Tongue (tissue), 2 donors: Measurements from ENCODE around the gene OR13C9. TPM values are rescaled to one million over a fixed set of nuclear protein-coding genes. Genes with fewer than 3 reads are reported as not detected.
"Not testable (repeated sequence)": the region's sequence is repeated elsewhere in the genome, so short reads cannot be mapped to it uniquely, and the experiment has no call there.

Experiments
- DNase-seq: peaks from one replicate; pipeline ENCODE4 v3.0.0-alpha.2; 2015
- total RNA-seq: library from RNA; depleted of rRNA; stranded (reverse); fragments of >200 nt; gene quantifications from one replicate; pipeline ENCODE4 v1.2.3, GENCODE V29; 2014

The OR13C9 gene, protein sequence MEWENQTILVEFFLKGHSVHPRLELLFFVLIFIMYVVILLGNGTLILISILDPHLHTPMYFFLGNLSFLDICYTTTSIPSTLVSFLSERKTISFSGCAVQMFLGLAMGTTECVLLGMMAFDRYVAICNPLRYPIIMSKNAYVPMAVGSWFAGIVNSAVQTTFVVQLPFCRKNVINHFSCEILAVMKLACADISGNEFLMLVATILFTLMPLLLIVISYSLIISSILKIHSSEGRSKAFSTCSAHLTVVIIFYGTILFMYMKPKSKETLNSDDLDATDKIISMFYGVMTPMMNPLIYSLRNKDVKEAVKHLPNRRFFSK
- total RNA-seq: 0.41 TPM

DNA sequence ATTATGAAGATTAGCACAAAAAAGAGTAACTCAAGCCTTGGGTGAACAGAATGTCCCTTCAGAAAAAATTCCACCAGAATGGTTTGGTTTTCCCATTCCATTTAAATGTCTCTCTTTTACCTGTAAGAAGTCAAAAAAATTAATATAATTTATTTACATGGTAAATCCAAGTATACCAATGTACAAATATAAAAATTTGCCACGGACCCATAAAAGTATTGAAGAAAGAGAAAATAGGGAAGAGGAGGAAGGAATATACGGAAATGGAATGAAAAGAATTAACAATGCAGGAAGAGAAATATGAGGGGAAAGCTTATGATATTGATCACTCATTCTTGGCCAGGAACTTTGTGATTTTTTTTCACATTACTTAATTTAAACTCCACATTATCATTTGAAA lies at the start of gene OR13C9:
TSS of gene OR13C9 (minus strand) at position 101 of the 400 bp plus-strand sequence. CDS start at position 101, 0 bp downstream.
- no peak for DNase-seq

DNA sequence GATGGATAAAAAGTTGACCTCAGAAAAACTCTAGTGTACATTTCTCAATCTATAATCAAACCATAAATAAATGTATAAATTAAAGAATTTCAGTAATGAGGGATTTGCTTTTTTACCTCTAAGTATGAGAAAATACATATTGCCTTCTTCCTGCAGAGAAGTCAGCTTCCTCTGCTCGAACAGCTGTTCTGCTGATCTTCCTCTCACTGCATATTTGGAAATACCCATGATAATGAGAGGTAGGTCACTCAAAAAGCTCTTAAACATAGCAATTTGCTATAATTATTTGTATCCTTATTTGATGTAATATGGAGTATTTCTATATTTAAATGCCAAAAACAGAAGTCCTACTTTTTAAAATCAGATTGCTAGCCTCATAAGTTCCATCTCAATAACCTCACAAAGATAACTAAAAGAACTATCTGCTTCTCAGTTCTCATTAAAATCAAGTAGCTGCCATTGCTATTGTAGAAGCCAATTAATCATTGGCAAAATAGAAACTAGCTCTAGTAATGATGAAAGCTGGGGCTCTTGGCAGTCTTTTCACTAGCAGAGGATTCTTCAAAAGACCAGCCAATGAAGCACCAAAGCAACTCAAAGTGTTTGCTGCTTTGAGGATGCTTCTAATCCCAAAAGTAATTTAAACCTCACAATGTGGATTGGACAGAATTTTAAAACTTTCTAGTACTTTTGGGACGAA lies 40.6 kb upstream of the OR13C9 start:
- peak; percentile 3 for DNase-seq

DNA sequence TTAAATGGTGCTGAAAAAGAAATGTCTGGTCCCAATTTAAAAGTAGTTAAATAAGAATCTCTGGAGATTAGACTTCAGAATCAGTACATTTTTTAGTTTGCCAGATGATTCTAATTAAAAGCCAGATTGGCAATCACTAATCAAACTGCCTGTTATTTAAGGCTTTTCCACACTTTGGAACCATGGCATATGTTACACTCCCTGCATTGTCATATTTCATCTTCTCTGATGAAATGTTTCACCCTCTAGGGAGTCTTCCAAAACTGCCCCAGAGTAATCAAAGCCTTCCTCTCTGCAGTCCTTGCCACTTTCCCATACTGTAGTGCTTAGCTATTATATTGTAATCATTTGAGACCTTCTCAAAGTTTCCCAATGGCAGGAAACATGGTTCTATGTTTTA lies 17.5 kb upstream of the OR13C9 start:
- no peak for DNase-seq

DNA sequence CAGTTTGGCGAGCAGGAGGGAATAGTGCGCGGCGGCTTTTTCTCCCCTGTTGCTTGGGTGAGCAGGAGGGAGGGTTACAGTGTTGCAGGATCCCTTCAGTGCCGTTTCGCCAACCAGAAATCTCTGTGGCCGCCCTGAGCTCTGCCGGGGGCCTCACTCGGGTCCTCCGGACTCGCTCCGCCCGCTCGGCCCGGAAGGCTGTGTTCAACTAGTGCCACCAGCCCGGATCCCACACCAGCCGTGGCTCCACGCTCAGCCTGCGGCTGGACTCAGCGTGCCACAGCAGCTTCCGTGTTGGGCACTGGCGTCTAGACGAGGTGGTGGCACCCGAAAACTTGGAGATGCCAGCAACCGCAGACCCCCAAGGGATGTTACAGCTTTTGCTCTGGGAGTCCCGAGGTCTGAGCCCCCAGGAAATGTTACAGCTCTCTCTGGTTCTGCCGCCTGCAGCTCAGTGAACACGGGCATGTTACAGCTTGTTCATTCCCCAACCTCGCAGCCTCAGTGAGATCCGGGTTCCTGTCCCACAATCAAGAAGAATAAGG lies 16.0 kb upstream of the OR13C9 start:
- no peak for DNase-seq

DNA sequence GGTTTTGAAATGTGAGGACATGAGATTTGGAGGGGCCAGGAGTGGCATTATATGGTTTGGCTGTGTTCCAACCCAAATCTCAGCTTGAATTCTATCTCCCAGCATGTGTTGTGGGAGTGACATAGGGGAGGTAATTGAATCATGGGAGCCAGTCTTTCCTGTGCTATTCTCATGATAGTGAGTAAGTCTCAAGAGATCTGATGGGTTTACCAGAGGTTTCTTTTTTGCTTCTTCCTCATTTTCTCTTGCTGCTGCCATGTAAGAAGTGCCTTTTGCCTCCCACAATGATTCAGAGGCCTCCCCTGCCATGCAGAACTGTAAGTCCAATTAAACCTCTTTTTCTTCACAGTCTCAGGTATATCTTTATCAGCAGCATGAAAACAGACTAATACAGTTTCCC lies 8.0 kb upstream of the OR13C9 start:
- DNase-seq: not testable (repeated sequence)

DNA sequence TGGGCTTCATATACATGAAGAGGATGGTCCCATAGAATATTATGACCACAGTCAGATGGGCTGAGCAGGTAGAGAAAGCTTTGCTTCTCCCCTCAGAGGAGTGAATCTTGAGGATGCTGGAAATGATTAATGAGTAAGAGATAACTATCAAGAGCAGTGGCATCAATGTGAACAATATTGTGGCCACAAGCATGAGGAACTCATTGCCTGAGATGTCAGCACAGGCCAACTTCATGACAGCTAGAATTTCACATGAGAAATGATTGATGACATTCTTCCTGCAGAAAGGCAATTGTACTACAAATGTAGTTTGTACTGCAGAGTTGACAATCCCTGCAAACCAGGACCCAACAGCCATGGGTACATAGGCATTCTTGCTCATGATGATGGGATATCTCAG lies 586 bp downstream of the OR13C9 start:
- no peak for DNase-seq

DNA sequence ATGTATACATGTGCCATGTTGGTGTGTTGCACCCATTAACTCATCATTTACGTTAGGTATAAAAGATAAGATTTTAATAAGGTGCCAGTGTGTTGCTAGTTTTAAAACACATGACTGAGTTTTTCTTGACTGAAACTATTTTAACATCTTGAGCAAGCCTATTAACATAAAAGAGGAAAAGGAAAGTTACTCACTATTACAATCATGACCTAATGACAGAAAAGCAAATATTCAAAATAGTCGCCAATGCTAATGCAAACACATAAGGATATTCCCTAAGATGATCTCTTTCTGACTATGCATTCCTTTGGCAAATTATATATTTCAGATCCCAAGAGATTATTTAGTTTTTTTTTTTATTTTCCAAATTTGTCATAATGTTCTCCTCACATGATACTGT lies 6.8 kb downstream of the OR13C9 start:
- no peak for DNase-seq

DNA sequence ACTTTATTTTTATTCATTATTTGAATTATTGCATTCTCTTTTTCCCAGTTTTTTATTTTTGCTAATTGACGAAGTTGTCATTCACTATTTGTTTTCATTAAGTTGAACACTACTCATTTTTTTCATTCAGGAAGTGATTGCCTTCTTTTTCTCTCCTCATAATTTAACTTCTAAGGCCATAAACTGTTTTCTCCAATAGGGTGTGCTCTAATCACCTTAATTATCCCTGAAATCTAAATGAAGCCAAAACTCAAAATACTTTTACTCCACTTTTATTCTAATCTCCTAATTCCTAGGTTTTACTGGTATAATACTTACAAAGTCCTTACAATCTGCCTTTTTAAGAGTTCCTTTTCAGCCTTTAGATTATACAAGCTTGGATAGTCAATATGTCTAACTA lies 9.7 kb downstream of the OR13C9 start:
- DNase-seq: no peak

DNA sequence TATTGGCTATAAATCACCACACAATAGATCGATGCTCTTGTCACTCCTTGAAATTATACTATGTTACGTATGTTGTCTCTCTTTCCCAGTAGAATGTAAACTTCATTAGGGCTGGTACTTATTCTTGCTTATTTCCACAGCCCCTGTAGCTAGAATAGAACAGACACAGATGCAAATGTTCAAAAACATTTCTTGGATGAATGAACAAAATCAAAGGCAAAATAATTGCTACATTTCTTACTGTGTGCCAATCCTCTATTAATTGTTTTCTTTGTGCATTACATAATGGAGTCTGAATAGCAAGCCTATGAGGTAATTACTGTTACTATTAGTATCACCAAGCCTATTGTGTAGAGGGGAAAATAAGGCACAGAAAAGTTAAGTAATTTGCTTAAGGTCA lies 11.9 kb downstream of the OR13C9 start:
- DNase-seq: no peak

DNA sequence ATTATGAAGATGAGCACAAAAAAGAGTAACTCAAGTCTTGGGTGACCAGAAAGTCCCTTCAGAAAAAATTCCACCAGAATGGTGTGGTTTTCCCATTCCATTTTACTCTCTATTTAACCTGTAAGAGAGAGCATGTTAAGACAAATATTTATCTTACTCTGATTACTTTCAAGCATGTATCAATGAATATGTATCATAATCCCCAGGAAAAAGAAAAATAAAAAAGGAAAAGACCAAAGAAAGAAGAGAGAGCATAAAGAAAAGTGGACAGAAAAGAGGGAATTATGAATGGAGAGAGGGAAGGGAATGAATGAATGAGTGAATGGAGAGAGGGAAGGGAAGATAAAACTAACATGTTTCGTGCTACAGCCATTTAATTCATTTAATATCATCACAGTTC lies 12.5 kb downstream of the OR13C9 start, which contains the start of gene OR13C2:
TSS of gene OR13C2 (minus strand) at position 101 of the 400 bp plus-strand sequence. CDS start at position 101, 0 bp downstream.
- not testable (repeated sequence) for DNase-seq

DNA sequence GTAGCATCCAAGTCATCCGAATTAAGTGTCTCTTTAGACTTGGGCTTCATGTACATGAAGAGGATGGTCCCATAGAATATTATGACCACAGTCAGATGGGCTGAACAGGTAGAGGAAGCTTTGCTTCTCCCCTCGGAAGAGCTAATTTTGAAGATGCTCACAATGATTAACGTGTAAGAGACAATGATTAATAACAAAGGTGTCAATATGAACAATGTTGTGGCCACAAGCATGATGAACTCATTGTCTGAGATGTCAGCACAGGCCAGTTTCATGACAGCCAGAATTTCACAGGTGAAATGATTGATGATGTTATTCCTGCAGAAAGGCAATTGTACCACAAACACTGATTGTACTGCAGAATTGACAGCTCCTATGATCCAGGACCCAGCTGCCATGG lies 13.2 kb downstream of the OR13C9 start:
- no peak for DNase-seq

DNA sequence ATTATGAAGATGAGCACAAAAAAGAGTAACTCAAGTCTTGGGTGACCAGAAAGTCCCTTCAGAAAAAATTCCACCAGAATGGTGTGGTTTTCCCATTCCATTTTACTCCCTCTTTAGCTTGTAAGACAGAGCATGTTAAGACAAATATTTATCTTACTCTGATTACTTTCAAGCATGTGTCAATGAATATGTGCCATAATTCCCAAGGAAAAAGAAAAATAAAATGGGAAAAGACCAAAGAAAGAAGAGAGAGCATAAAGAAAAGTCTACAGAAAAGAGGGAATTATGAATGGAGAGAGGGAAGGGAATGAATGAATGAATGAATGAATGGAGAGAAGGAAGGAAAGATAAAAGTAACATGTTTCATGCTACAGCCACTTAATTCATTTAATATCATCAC lies 18.7 kb downstream of the OR13C9 start, which contains the start of gene OR13C5:
TSS of gene OR13C5 (minus strand) at position 101 of the 400 bp plus-strand sequence. CDS start at position 101, 0 bp downstream.
- DNase-seq: not testable (repeated sequence)

DNA sequence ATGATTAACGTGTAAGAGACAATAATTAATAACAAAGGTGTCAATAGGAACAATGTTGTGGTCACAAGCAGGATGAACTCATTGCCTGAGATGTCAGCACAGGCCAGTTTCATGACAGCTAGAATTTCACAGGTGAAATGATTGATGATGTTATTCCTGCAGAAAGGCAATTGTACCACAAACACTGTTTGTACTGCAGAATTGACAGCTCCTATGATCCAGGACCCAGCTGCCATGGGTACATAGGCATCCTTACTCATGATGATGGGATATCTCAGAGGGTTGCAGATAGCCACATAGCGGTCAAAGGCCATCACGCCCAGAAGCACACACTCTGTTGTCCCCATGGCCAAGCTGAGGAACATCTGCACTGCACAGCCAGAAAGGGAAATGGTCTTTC lies 19.3 kb downstream of the OR13C9 start:
- DNase-seq: not testable (repeated sequence)

DNA sequence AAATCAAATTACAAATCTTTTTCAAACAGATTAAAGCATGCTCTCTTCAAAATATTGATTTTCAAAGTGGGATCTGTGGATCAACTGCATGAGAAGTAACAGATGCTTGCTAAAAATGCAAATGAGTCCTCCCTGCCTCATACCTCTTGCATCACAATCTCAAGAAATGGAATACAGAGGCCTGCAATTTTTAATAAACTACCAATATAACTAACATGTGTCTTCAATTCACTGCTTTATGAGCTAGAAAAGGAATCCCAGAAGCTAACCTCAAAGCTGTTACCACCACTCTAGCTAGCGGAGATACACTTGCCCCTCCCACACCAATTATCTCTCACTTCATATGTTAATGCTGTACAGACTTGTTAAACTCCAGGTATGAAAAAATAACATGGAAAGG lies 28.4 kb downstream of the OR13C9 start:
- no peak for DNase-seq

DNA sequence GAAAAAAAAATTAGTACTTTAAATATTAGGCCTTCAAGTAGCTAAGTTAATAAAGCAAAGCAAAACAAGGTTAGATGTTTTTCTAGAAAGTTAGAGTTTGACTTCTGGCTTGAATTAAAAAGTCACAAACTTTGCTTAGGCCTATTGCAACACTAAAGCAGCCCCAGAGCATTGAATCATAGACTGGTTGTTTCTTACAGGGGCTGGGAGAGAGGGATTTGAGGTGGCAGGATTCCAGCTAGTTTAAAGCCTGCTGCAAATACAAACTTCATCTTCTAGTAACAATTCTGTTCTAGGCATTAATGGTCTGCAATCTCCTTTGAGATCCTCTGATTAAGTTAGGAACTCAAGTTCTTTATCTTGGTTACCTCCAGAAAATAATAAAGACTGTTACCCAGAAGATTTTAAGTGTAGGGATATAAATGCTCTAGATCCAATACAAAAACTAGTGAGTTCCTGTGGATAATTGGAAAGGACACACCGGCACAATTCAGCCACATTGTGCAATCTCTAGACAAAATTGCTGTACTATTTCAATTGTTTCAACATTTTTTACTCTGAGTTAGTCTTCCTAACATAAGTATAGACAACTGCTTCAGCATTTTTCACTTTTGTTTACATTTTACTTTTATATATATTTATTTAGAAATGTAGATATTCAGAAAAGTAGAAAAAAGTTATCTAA lies 31.4 kb downstream of the OR13C9 start:
- peak; percentile 51 for DNase-seq

DNA sequence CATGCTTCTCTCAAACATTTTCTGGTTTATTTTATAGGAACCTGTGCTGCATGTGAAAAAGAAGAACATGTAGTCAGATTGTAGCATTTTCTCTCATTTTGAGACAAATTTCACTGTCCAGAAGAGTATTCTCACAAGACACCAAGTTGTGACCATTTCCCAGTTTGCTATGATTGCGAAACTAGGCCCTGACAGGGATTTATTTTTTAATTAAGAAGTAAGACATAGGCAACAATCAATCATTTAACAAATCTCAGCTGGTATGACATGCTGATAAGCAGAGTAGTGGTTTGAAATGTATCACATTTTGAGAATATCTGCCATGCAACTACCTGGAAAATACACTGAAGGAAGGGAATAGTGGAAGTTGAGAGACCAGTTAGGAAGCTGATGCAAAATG lies 37.4 kb downstream of the OR13C9 start:
- DNase-seq: no peak

DNA sequence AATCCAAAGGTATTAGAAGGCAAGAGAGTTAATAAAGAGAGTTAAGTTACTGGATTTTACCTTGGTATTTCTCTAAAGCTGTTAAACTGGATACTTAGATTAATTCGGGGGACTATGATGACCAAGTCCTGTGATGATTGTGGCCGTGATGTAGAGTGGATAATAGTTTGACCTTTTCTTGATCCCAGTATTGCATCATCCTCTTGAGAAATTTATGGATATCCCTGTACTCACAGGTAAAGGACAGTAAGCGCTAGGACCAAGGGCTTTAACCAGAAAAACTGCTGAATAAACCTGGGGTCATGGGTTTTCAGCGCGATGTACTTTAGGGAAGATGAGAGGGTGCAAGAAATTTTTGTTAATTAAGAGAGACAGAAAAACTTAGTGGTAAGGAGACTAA lies 40.7 kb downstream of the OR13C9 start:
- no peak for DNase-seq

DNA sequence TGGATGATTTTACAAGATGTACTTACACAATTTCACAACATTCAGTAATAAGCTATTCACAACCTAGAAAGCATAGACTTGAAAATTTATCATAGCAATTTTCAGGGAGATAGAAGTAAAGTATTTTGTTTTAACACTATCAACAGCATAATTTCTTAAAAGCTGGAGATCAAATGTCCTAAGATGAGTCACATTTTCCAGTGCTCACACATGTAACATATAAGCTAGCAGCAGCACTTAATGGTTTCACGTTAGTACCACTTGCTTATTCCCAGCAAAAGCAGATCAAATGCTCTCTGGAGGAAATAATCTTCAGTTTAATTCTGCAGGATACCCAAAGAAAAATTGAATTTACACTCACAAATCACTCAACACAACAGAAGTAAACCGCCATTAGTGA lies 42.5 kb downstream of the OR13C9 start:
- no peak for DNase-seq

DNA sequence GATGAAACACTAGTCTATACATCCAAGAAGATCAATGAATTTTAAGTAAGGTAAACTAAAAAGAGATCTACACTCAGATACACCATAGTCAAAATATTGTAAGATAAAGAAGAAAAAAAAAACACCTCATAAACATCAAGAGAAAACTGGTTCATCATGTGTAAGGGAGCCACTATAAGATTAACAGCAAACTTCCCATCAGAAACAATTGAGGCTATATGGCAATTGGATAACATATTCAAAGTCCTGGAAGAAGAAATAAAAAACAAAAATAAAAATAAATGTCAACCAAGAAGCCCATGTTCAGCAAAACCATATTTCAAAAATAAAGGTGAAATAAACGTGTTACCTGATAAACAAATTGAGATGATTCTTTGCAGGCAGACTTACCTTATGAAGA lies 45.4 kb downstream of the OR13C9 start:
- DNase-seq: no peak

DNA sequence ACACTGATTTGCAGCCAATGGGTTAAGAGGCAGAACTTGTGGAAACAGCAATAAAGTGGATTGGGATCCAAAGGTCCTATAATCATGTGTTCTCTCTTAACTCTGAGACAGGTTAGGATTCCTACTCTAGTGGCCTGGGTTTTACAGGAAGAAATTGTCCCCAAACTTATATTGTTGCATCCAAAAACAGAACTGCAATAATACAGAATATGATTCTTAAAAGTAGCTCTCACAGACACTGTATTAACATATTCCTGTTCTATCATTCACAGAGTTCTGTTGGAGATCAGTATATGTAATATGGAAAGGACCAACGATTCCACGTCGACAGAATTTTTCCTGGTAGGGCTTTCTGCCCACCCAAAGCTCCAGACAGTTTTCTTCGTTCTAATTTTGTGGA lies 49.1 kb downstream of the OR13C9 start, which contains the start of gene OR13C8:
TSS of gene OR13C8 (plus strand) at position 301 of the 400 bp plus-strand sequence. CDS start at position 301, 0 bp downstream.
- no peak for DNase-seq
